ENCODE data around the gene TOP3B. TPM values are rescaled to one million over a fixed set of nuclear protein-coding genes. Genes with fewer than 3 reads are reported as not detected.

Gene TOP3B
- total and polyA plus RNA-seq, 9 of the 15 experiments (the other 6 are each of a cell fraction or from before 2014, with no cell fraction given): 3.0 to 188 (median 112) TPM

GRCh38 chr22:21984793-21985192, 2.2 kb upstream of the TOP3B start (continued):
- TF ChIP-seq, protein P1, sequence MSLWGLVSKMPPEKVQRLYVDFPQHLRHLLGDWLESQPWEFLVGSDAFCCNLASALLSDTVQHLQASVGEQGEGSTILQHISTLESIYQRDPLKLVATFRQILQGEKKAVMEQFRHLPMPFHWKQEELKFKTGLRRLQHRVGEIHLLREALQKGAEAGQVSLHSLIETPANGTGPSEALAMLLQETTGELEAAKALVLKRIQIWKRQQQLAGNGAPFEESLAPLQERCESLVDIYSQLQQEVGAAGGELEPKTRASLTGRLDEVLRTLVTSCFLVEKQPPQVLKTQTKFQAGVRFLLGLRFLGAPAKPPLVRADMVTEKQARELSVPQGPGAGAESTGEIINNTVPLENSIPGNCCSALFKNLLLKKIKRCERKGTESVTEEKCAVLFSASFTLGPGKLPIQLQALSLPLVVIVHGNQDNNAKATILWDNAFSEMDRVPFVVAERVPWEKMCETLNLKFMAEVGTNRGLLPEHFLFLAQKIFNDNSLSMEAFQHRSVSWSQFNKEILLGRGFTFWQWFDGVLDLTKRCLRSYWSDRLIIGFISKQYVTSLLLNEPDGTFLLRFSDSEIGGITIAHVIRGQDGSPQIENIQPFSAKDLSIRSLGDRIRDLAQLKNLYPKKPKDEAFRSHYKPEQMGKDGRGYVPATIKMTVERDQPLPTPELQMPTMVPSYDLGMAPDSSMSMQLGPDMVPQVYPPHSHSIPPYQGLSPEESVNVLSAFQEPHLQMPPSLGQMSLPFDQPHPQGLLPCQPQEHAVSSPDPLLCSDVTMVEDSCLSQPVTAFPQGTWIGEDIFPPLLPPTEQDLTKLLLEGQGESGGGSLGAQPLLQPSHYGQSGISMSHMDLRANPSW (CRISPR knock-in tag; IDR thresholded peaks at IDR 0.05): peak; percentile 59; the same call in 1 of the 2 replicates
- TF ChIP-seq RBM14 (IDR thresholded peaks at IDR 0.05; ENCODE audit: borderline replicate concordance, insufficient read depth, low read depth, low read length) (no peak), FOXJ2 (tag; IDR thresholded peaks at IDR 0.05) (no peak), HIVEP1 (CRISPR knock-in tag; IDR thresholded peaks at IDR 0.05) (no peak), MCM2 (IDR thresholded peaks at IDR 0.05; ENCODE audit: low read depth) (no peak), ZC3H11A (IDR thresholded peaks at IDR 0.05; ENCODE audit: low read depth, low read length) (0 out of 2 replicates have a peak, but pooled peaks have one; percentile 23), UBTF (IDR thresholded peaks at IDR 0.05; ENCODE audit: borderline replicate concordance in 1 of 2, low read depth in 2 of 2, low read length in 2 of 2) (peak in 1 of 2 experiments; percentile 86; a peak in 2 of 4 replicates), VEZF1 (CRISPR knock-in tag; IDR thresholded peaks at IDR 0.05) (no peak), TCF7 (IDR thresholded peaks at IDR 0.05; ENCODE audit: borderline replicate concordance) (no peak), JUN (IDR thresholded peaks at IDR 0.05; ENCODE audit: borderline replicate concordance, low read depth, low read length) (peak; percentile 58; the same call in 1 of the 2 replicates), JUN (CRISPR knock-in tag; IDR thresholded peaks at IDR 0.05; ENCODE audit: borderline replicate concordance) (no peak), ZNF384 (IDR thresholded peaks at IDR 0.05; ENCODE audit: low read depth, low read length) (peak; percentile 76)
- TF ChIP-seq, protein P2, sequence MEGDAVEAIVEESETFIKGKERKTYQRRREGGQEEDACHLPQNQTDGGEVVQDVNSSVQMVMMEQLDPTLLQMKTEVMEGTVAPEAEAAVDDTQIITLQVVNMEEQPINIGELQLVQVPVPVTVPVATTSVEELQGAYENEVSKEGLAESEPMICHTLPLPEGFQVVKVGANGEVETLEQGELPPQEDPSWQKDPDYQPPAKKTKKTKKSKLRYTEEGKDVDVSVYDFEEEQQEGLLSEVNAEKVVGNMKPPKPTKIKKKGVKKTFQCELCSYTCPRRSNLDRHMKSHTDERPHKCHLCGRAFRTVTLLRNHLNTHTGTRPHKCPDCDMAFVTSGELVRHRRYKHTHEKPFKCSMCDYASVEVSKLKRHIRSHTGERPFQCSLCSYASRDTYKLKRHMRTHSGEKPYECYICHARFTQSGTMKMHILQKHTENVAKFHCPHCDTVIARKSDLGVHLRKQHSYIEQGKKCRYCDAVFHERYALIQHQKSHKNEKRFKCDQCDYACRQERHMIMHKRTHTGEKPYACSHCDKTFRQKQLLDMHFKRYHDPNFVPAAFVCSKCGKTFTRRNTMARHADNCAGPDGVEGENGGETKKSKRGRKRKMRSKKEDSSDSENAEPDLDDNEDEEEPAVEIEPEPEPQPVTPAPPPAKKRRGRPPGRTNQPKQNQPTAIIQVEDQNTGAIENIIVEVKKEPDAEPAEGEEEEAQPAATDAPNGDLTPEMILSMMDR (IDR thresholded peaks at IDR 0.05 in 2 of 3, conservative IDR thresholded peaks at IDR 0.05 in 1 of 3; ENCODE audit: insufficient read depth in 2 of 3, low read depth in 1 of 3, low read length in 3 of 3): peak in 1 of 3 experiments; percentile 99; a peak in 2 of 6 replicates
- TF ChIP-seq, protein P3, sequence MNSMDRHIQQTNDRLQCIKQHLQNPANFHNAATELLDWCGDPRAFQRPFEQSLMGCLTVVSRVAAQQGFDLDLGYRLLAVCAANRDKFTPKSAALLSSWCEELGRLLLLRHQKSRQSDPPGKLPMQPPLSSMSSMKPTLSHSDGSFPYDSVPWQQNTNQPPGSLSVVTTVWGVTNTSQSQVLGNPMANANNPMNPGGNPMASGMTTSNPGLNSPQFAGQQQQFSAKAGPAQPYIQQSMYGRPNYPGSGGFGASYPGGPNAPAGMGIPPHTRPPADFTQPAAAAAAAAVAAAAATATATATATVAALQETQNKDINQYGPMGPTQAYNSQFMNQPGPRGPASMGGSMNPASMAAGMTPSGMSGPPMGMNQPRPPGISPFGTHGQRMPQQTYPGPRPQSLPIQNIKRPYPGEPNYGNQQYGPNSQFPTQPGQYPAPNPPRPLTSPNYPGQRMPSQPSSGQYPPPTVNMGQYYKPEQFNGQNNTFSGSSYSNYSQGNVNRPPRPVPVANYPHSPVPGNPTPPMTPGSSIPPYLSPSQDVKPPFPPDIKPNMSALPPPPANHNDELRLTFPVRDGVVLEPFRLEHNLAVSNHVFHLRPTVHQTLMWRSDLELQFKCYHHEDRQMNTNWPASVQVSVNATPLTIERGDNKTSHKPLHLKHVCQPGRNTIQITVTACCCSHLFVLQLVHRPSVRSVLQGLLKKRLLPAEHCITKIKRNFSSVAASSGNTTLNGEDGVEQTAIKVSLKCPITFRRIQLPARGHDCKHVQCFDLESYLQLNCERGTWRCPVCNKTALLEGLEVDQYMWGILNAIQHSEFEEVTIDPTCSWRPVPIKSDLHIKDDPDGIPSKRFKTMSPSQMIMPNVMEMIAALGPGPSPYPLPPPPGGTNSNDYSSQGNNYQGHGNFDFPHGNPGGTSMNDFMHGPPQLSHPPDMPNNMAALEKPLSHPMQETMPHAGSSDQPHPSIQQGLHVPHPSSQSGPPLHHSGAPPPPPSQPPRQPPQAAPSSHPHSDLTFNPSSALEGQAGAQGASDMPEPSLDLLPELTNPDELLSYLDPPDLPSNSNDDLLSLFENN (IDR thresholded peaks at IDR 0.05; ENCODE audit: low read depth in 2 of 2, low read length in 2 of 2): 0 out of 4 replicates have a peak, but pooled peaks of 1 of the 2 experiments have one; percentile 70
